Endothelial cell of umbilical vein (primary cell): Measurements from ENCODE around the gene RACGAP1. TPM values are rescaled to one million over a fixed set of nuclear protein-coding genes. Genes with fewer than 3 reads are reported as not detected.

Experiments used
- BruUV-seq: library from RNA; stranded (reverse); fragments of 400-500 nt; replicated peaks from 2 replicates; lab custom pipeline; 2021; lab: Mats Ljungman, UMichigan
- CTCF ChIA-PET: fragments of 300-600, 350-600 bp; sonication (Branson Sonifier 250); formaldehyde crosslinking; loops from one replicate; lab custom pipeline; 2021; ENCODE audit warnings: antibody characterized with exemption, inconsistent platforms; lab: Charles Lee
- POLR2A ChIA-PET: fragments of 300-600, 350-600 bp; sonication (Branson Sonifier 250); formaldehyde crosslinking; loops from one replicate; lab custom pipeline; 2021; ENCODE audit warnings: antibody characterized with exemption, inconsistent platforms; lab: Charles Lee
- DNase-seq: peaks from one replicate; pipeline ENCODE4 v3.0.0-alpha.2; 2011; ENCODE audit warnings: low read depth, low spot score
- FAIRE-seq: peaks from 2 replicates; lab custom pipeline; 2011; peaks lifted over from hg19 to GRCh38; lab: Jason Lieb, UNC
- H2AFZ ChIP-seq: 2 replicates; pipeline ENCODE4 v1.6.0; 2012; ENCODE audit warnings: low read depth, low read length, control low read depth, inconsistent platforms
- H3K27ac ChIP-seq: 2 replicates; pipeline ENCODE4 v1.5.1; 2011; ENCODE audit warnings: low read depth, mild to moderate bottlenecking, control low read depth, low read length, moderate library complexity; ENCODE audit not compliant: insufficient read depth
- H3K27me3 ChIP-seq, 2 experiments: 2 replicates each; pipeline versions ENCODE4 v1.6.0 to v1.6.1; 2011; ENCODE audit warnings: low read length in 2 of 2, mixed read lengths in 1 of 2; ENCODE audit not compliant: control insufficient read depth in 2 of 2, insufficient read depth in 2 of 2
- H3K36me3 ChIP-seq, 2 experiments: 2 replicates in 1 of 2; 3 replicates in 1 of 2; pipeline ENCODE4 v1.5.1; 2011; ENCODE audit warnings: low read length in 2 of 2, mild to moderate bottlenecking in 1 of 2, moderate library complexity in 1 of 2; ENCODE audit not compliant: control insufficient read depth in 2 of 2, insufficient read depth in 2 of 2; ENCODE audit errors: extremely low read depth in 1 of 2
- H3K4me1 ChIP-seq: 3 replicates; pipeline ENCODE4 v1.5.1; 2011; ENCODE audit warnings: mild to moderate bottlenecking, low read length; ENCODE audit not compliant: control insufficient read depth, insufficient read depth; ENCODE audit errors: extremely low read depth
- H3K4me2 ChIP-seq: 2 replicates; pipeline ENCODE4 v1.6.1; 2011; ENCODE audit warnings: low read length, control low read depth, mixed read lengths; ENCODE audit not compliant: insufficient read depth
- H3K4me3 ChIP-seq, 3 experiments: fragments of 200-600 bp in 1 of 3; sonication (generic), shearing (Covaris generic) in 1 of 3; replicated peaks in 1 of 3; 2 replicates each; pipeline ENCODE4 v1.5.1; 2011 to 2016; ENCODE audit warnings: control low read depth in 3 of 3, low read length in 3 of 3, mild to moderate bottlenecking in 2 of 3, inconsistent platforms in 1 of 3, low read depth in 1 of 3, moderate library complexity in 1 of 3; ENCODE audit not compliant: insufficient read depth in 1 of 3
- H3K79me2 ChIP-seq: 2 replicates; pipeline ENCODE4 v1.6.0; 2012; ENCODE audit warnings: low read length, inconsistent platforms; ENCODE audit not compliant: control insufficient read depth, insufficient read depth
- H3K9ac ChIP-seq: replicated peaks from 2 replicates; pipeline ENCODE3; 2011; ENCODE audit warnings: low read length, control low read depth; ENCODE audit not compliant: insufficient read depth; ENCODE audit errors: extremely low read depth
- H3K9me1 ChIP-seq: replicated peaks from 3 replicates; pipeline ENCODE4 v1.6.0; 2011; ENCODE audit warnings: mild to moderate bottlenecking, low read length; ENCODE audit not compliant: control insufficient read depth, insufficient read depth; ENCODE audit errors: extremely low read depth
- H3K9me3 ChIP-seq: replicated peaks from 2 replicates; pipeline ENCODE4 v1.5.1; 2012; ENCODE audit warnings: low read length, inconsistent platforms; ENCODE audit not compliant: control insufficient read depth, insufficient read depth
- H4K20me1 ChIP-seq: replicated peaks from 2 replicates; pipeline ENCODE3; 2011; ENCODE audit warnings: mild to moderate bottlenecking, low read length; ENCODE audit not compliant: control insufficient read depth, insufficient read depth; ENCODE audit errors: extremely low read depth
- EZH2 ChIP-seq: IDR thresholded peaks from 2 replicates; pipeline ENCODE4 v1.6.1; 2012; ENCODE audit warnings: borderline replicate concordance, low read depth, mild to moderate bottlenecking, moderate library complexity, low read length, inconsistent platforms; ENCODE audit not compliant: severe bottlenecking
- FOS ChIP-seq: IDR thresholded peaks from 2 replicates; pipeline ENCODE4 v1.6.1; 2011; ENCODE audit warnings: mild to moderate bottlenecking, low read length, moderate library complexity, borderline replicate concordance; ENCODE audit not compliant: insufficient read depth
- GATA2 ChIP-seq: IDR thresholded peaks from 2 replicates; pipeline ENCODE4 v1.7.0; 2011; ENCODE audit warnings: low read depth, mild to moderate bottlenecking, moderate library complexity, mixed read lengths, low read length; ENCODE audit not compliant: insufficient read length, insufficient read depth
- JUN ChIP-seq: IDR thresholded peaks from 2 replicates; pipeline ENCODE4 v1.6.1; 2011; ENCODE audit warnings: borderline replicate concordance, low read depth; ENCODE audit not compliant: insufficient read length, insufficient read depth
- MYC ChIP-seq: IDR thresholded peaks from one replicate; pipeline ENCODE4 v1.6.1; 2011; ENCODE audit warnings: mild to moderate bottlenecking, low read depth, low read length
- POLR2A ChIP-seq: IDR thresholded peaks from 2 replicates; pipeline ENCODE4 v1.6.1; 2012; ENCODE audit warnings: low read depth, mild to moderate bottlenecking, control low read depth, low read length
- POLR2AphosphoS5 ChIP-seq: IDR thresholded peaks from 2 replicates; pipeline ENCODE4 v1.6.1; 2012; ENCODE audit warnings: low read depth, mild to moderate bottlenecking, control low read depth, low read length, moderate library complexity; ENCODE audit not compliant: insufficient read depth
- dilution Hi-C: fragments of 300-500 bp; cut with MboI; formaldehyde crosslinking; loops from one replicate; pipeline ENCODE4 v1.15.0; 2019; ENCODE audit warnings: low sequenced_read_pairs; ENCODE audit not compliant: extremely low pct_ligation_motif_present
- intact Hi-C: fragments of 100-400 bp; cut with micrococcal nuclease; formaldehyde crosslinking; loops from one replicate; pipeline ENCODE4 v1.10.0; 2022
- polyA plus RNA-seq, 4 experiments: library from polyadenylated mRNA; depleted of rRNA in 3 of 4; stranded (reverse) in 3 of 4; unstranded in 1 of 4; fragments of >200 nt; gene quantifications; 2 replicates each; pipeline versions ENCODE4 v1.2.1 to v1.2.3, GENCODE V29; 2011 to 2012; ENCODE audit warnings: missing spikeins in 1 of 4
- total RNA-seq: library from RNA; stranded (reverse); gene quantifications from 2 replicates; pipeline ENCODE4 v1.2.3, GENCODE V29; 2021

Gene RACGAP1
- total and polyA plus RNA-seq, 2 donors (not counting 3 experiments of a cell fraction or from before 2014, with no cell fraction given): 16.5 to 56.3 TPM

- H3K36me3 ChIP-seq: no peaks in the 10 kb centered on the region
- no peak overlapping the region for H2AFZ ChIP-seq
- H3K4me1 ChIP-seq: peaks cover 4% of the 10 kb centered on the region
- dilution Hi-C loops: loop anchor here (25.0 kb wide), 1 partner anchor 111 kb away; the partner anchor contains the start of genes AQP2, AQP5 and AQP6
- no peak for DNase-seq
- no peak overlapping the region for H3K4me2 ChIP-seq
- no peak for FAIRE-seq
- H3K9me3 ChIP-seq: no peaks in the 10 kb centered on the region
- intact Hi-C loops: loop anchor here (2.0 to 5.0 kb wide), 2 partner anchors 93 to 296 kb away; partner anchors contain the start of gene CERS5
- peaks cover 0 to under 1% of the 10 kb centered on the region in 2 experiments for H3K27me3 ChIP-seq
- no peaks in the 10 kb centered on the region for H3K79me2 ChIP-seq
- CTCF ChIA-PET: interaction anchor here (1.0 to 4.3 kb wide), 12 partner anchors 11 to 241 kb away, joined by 3 to 87 read pairs (median 4); partner anchors contain the start of genes COX14 and SMARCD1
- POLR2A ChIA-PET: no interaction called here
- no peaks in the 10 kb centered on the region for H3K9me1 ChIP-seq
- no peak overlapping the region for H3K9ac ChIP-seq
- TF ChIP-seq POLR2AphosphoS5: no peak
- no peak for TF ChIP-seq FOS
- no peak for TF ChIP-seq MYC
- no peak for TF ChIP-seq POLR2A
- no peak for TF ChIP-seq JUN
- no peak for TF ChIP-seq GATA2
- no peak for TF ChIP-seq EZH2
- no peak overlapping the region for H3K4me3 ChIP-seq
- no TSS peak for BruUV-seq
- H4K20me1 ChIP-seq: no peaks in the 10 kb centered on the region
- no peak overlapping the region for H3K27ac ChIP-seq
Observed at GRCh38 chr12:50073712-50074111, 48.4 kb upstream of the RACGAP1 start.

GRCh38 chr12:50073206-50073605 is 47.9 kb upstream of the RACGAP1 start:
- Histone ChIP-seq H2AFZ (no peak overlapping the region), H3K27ac (no peak overlapping the region), H3K9ac (no peak overlapping the region), H3K9me1 (no peaks in the 10 kb centered on the region), H3K9me3 (no peaks in the 10 kb centered on the region), H3K4me1 (peaks cover 4% of the 10 kb centered on the region), H3K4me2 (no peak overlapping the region), H3K36me3 (no peaks in the 10 kb centered on the region), H3K27me3 (peaks cover 0 to 5% of the 10 kb centered on the region in 2 experiments), H3K79me2 (no peaks in the 10 kb centered on the region), H3K4me3 (no peak overlapping the region), H4K20me1 (no peaks in the 10 kb centered on the region)
- no peak for TF ChIP-seq GATA2
- FAIRE-seq (no peak), DNase-seq (no peak)
- intact Hi-C loops: loop anchor here (5.0 kb wide), 1 partner anchor 296 kb away; no protein-coding TSS in a partner anchor
- BruUV-seq: no TSS peak
- ChIA-PET POLR2A (no interaction called here), CTCF (interaction anchor here (1.1 to 4.3 kb wide), 4 partner anchors 12 to 241 kb away, joined by 4 to 87 read pairs (median 18); partner anchors contain the start of gene SMARCD1)
- dilution Hi-C loops: loop anchor here (25.0 kb wide), 1 partner anchor 111 kb away; the partner anchor contains the start of genes AQP2, AQP5 and AQP6
